ENCODE data around the gene EIF2S2.

DNA sequence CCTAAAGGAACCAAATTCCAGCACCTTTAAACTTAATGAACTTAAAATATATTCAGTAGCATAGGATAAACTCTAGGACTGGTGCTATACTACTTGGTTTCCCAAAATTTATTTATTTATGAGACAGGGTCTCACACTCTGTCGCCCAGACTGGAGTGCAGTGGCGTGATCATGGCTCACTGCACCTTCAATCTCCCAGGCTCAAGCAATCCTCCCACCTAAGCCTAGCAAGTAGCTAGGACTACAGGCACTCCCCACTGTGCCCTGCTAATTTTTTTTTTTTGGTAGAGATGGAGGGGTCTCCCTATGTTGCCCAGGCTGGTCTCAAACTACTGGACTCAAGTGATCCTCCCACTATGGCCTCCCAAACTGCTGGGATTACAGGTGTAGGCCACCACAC lies 21.4 kb downstream of the EIF2S2 start:
- TF ChIP-seq, protein P1, sequence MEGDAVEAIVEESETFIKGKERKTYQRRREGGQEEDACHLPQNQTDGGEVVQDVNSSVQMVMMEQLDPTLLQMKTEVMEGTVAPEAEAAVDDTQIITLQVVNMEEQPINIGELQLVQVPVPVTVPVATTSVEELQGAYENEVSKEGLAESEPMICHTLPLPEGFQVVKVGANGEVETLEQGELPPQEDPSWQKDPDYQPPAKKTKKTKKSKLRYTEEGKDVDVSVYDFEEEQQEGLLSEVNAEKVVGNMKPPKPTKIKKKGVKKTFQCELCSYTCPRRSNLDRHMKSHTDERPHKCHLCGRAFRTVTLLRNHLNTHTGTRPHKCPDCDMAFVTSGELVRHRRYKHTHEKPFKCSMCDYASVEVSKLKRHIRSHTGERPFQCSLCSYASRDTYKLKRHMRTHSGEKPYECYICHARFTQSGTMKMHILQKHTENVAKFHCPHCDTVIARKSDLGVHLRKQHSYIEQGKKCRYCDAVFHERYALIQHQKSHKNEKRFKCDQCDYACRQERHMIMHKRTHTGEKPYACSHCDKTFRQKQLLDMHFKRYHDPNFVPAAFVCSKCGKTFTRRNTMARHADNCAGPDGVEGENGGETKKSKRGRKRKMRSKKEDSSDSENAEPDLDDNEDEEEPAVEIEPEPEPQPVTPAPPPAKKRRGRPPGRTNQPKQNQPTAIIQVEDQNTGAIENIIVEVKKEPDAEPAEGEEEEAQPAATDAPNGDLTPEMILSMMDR (IDR thresholded peaks at IDR 0.05): no peak
- no peak for TF ChIP-seq POLR2A (IDR thresholded peaks at IDR 0.05)
